ENCODE measurements around the gene SLIT3. TPM values are rescaled to one million over a fixed set of nuclear protein-coding genes. Genes with fewer than 3 reads are reported as not detected.

The SLIT3 gene
- total and polyA plus RNA-seq, 2 experiments from 2014 or later = 58.4 to 96.7 TPM

GRCh38 chr5:168674893-168675482, 626.0 kb downstream of the SLIT3 start:
- Histone ChIP-seq H3K4me2 (no peak overlapping the region), H3K9me3 (ENCODE audit: low read depth) (no peaks in the 10 kb centered on the region), H3K36me3 (replicated peaks; ENCODE audit: insufficient read depth, low read depth) (no peaks in the 10 kb centered on the region), H3K9me2 (replicated peaks; ENCODE audit: insufficient read depth) (no peaks in the 10 kb centered on the region), H3K4me3 (no peak overlapping the region), H2AFZ (no peak overlapping the region), H3K4me1 (ENCODE audit: insufficient read depth) (no peaks in the 10 kb centered on the region), H3K27ac (no peak overlapping the region), H3K27me3 (no peaks in the 10 kb centered on the region), H4K20me1 (ENCODE audit: insufficient read depth, poor library complexity, severe bottlenecking) (no peaks in the 10 kb centered on the region), H3K79me2 (no peaks in the 10 kb centered on the region)
- no peak for DNase-seq (ENCODE audit: low spot score)
- no peak for TF ChIP-seq EZH2 (IDR thresholded peaks at IDR 0.05; ENCODE audit: borderline replicate concordance)
- 87% methylated on average over 5 of the region's 5 CpGs for WGBS (ENCODE audit: low lambda C conversion rate, missing lambda C conversion rate)

GRCh38 chr5:168672888-168673287, 628.1 kb downstream of the SLIT3 start:
- no peak for DNase-seq (ENCODE audit: low spot score)
- Histone ChIP-seq H2AFZ (no peak overlapping the region), H3K9me2 (replicated peaks; ENCODE audit: insufficient read depth) (no peaks in the 10 kb centered on the region), H3K9me3 (ENCODE audit: low read depth) (no peaks in the 10 kb centered on the region), H3K27me3 (no peaks in the 10 kb centered on the region), H3K36me3 (replicated peaks; ENCODE audit: insufficient read depth, low read depth) (no peaks in the 10 kb centered on the region), H4K20me1 (ENCODE audit: insufficient read depth, poor library complexity, severe bottlenecking) (no peaks in the 10 kb centered on the region), H3K4me2 (no peak overlapping the region), H3K27ac (no peak overlapping the region), H3K4me3 (no peak overlapping the region), H3K79me2 (no peaks in the 10 kb centered on the region), H3K4me1 (ENCODE audit: insufficient read depth) (no peaks in the 10 kb centered on the region)
- TF ChIP-seq, protein P1, sequence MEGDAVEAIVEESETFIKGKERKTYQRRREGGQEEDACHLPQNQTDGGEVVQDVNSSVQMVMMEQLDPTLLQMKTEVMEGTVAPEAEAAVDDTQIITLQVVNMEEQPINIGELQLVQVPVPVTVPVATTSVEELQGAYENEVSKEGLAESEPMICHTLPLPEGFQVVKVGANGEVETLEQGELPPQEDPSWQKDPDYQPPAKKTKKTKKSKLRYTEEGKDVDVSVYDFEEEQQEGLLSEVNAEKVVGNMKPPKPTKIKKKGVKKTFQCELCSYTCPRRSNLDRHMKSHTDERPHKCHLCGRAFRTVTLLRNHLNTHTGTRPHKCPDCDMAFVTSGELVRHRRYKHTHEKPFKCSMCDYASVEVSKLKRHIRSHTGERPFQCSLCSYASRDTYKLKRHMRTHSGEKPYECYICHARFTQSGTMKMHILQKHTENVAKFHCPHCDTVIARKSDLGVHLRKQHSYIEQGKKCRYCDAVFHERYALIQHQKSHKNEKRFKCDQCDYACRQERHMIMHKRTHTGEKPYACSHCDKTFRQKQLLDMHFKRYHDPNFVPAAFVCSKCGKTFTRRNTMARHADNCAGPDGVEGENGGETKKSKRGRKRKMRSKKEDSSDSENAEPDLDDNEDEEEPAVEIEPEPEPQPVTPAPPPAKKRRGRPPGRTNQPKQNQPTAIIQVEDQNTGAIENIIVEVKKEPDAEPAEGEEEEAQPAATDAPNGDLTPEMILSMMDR (IDR thresholded peaks at IDR 0.05; ENCODE audit: poor library complexity) = no peak
- TF ChIP-seq EZH2 (IDR thresholded peaks at IDR 0.05; ENCODE audit: borderline replicate concordance) = no peak
- no peak for TF ChIP-seq EZH2phosphoT487 (IDR thresholded peaks at IDR 0.05; ENCODE audit: low read depth, severe bottlenecking, unreplicated experiment)
- 93% methylated on average over 4 of the region's 4 CpGs for WGBS (ENCODE audit: low lambda C conversion rate, missing lambda C conversion rate)

- DNase-seq (ENCODE audit: low spot score) = no peak
- Histone ChIP-seq H3K4me1 (ENCODE audit: insufficient read depth) (no peaks in the 10 kb centered on the region), H3K36me3 (replicated peaks; ENCODE audit: insufficient read depth, low read depth) (no peaks in the 10 kb centered on the region), H3K9me3 (ENCODE audit: low read depth) (no peaks in the 10 kb centered on the region), H3K27me3 (no peaks in the 10 kb centered on the region), H3K79me2 (no peaks in the 10 kb centered on the region), H3K4me2 (no peak overlapping the region), H3K9me2 (replicated peaks; ENCODE audit: insufficient read depth) (no peaks in the 10 kb centered on the region), H3K27ac (no peak overlapping the region), H2AFZ (no peak overlapping the region), H3K4me3 (no peak overlapping the region), H4K20me1 (ENCODE audit: insufficient read depth, poor library complexity, severe bottlenecking) (no peaks in the 10 kb centered on the region)
- 79% methylated on average over 6 of the region's 6 CpGs for WGBS (ENCODE audit: low lambda C conversion rate, missing lambda C conversion rate)
- TF ChIP-seq EZH2 (IDR thresholded peaks at IDR 0.05; ENCODE audit: borderline replicate concordance) (no peak), EZH2phosphoT487 (IDR thresholded peaks at IDR 0.05; ENCODE audit: low read depth, severe bottlenecking, unreplicated experiment) (no peak)
- TF ChIP-seq, protein P1 (IDR thresholded peaks at IDR 0.05; ENCODE audit: poor library complexity) = no peak
Observed at GRCh38 chr5:168672016-168672415, 628.9 kb downstream of the SLIT3 start.

- H3K4me1 ChIP-seq (ENCODE audit: insufficient read depth) = no peaks in the 10 kb centered on the region
- H3K4me2 ChIP-seq = no peak overlapping the region
- no peak overlapping the region for H3K4me3 ChIP-seq
- WGBS (ENCODE audit: low lambda C conversion rate, missing lambda C conversion rate) = 73% methylated on average over 20 of the region's 22 CpGs
- H3K36me3 ChIP-seq (replicated peaks; ENCODE audit: insufficient read depth, low read depth) = no peaks in the 10 kb centered on the region
- H3K9me2 ChIP-seq (replicated peaks; ENCODE audit: insufficient read depth) = no peaks in the 10 kb centered on the region
- H3K27me3 ChIP-seq = no peaks in the 10 kb centered on the region
- no peaks in the 10 kb centered on the region for H3K9me3 ChIP-seq (ENCODE audit: low read depth)
- no peaks in the 10 kb centered on the region for H4K20me1 ChIP-seq (ENCODE audit: insufficient read depth, poor library complexity, severe bottlenecking)
- no peak overlapping the region for H2AFZ ChIP-seq
- TF ChIP-seq EZH2 (IDR thresholded peaks at IDR 0.05; ENCODE audit: borderline replicate concordance) (no peak), EZH2phosphoT487 (IDR thresholded peaks at IDR 0.05; ENCODE audit: low read depth, severe bottlenecking, unreplicated experiment) (no peak)
- TF ChIP-seq, protein P1 (IDR thresholded peaks at IDR 0.05; ENCODE audit: poor library complexity) = no peak
- H3K27ac ChIP-seq = no peak overlapping the region
- DNase-seq (ENCODE audit: low spot score) = no peak
- no peaks in the 10 kb centered on the region for H3K79me2 ChIP-seq
Observed at GRCh38 chr5:168670881-168671575, 629.9 kb downstream of the SLIT3 start.
